Gastroesophageal sphincter (tissue), 3 donors: ENCODE results near the gene PPP2R2B.

ENCODE experiments used
- CTCF ChIP-seq, 4 experiments: fragments of 200-600 bp in 2 of 4; fragments of 450-650 bp in 2 of 4; sonication (generic) in 1 of 4; IDR thresholded peaks; one replicate each; pipeline ENCODE4 v1.5.1; 2017 to 2019; ENCODE audit warnings: antibody characterized with exemption in 4 of 4, mild to moderate bottlenecking in 2 of 4, moderate library complexity in 2 of 4
- POLR2A ChIP-seq, 2 donors: fragments of 450-650 bp; IDR thresholded peaks; one replicate each; pipeline ENCODE4 v1.6.1; 2017; ENCODE audit warnings: antibody characterized with exemption in 2 of 2, mild to moderate bottlenecking in 2 of 2, moderate library complexity in 1 of 2
- POLR2AphosphoS5 ChIP-seq: sonication (generic); formaldehyde crosslinking; IDR thresholded peaks from one replicate; pipeline ENCODE4 v1.6.1; 2017; ENCODE audit warnings: antibody characterized with exemption

DNA sequence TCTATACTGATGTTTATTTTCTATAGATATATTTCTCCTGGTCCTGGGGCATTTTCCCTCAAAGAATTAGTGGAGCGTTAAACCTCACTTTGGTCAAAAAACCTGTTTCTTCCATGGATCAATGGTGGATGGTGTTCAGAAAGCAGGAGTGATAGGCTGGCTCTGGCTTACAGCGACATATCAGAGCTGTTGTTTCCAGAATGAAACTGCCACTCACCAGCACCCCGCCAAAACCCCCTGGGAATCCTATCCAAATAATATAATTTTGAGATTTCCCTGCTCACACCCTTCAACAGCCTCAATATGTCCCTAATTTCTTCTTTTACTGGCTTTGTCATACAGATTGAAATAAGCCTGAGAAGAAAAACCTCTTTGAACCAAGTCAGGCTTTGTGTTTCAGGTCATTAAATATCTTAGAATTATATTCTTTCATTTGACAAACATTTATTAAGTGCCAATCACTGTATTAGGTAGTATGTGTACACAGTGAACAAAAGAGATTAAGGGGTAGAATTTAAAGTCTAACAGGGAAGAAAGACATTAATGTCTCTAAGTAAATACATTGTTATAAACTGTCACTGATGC is 218.1 kb downstream of the PPP2R2B start:
- no peak for TF ChIP-seq CTCF (IDR thresholded peaks at IDR 0.05)
- TF ChIP-seq POLR2AphosphoS5 = no peak
- no peak for TF ChIP-seq POLR2A (IDR thresholded peaks at IDR 0.05)
